Gastrocnemius medialis (tissue), 4 donors: ENCODE measurements around the gene RBMS3.

ENCODE experiments used
- CTCF ChIP-seq, 5 experiments: fragments of 450-650 bp in 3 of 5; fragments of 200-600 bp in 2 of 5; sonication (generic) in 2 of 5; IDR thresholded peaks in 4 of 5; conservative IDR thresholded peaks in 1 of 5; 1 replicate in 4 of 5; 2 replicates in 1 of 5; pipeline ENCODE4 v1.5.1; 2016 to 2019; ENCODE audit warnings: antibody characterized with exemption in 5 of 5, mild to moderate bottlenecking in 3 of 5, moderate library complexity in 3 of 5
- POLR2A ChIP-seq, 2 donors: fragments of 450-650 bp; IDR thresholded peaks; one replicate each; pipeline ENCODE4 v1.6.1; 2017; ENCODE audit warnings: antibody characterized with exemption in 2 of 2, mild to moderate bottlenecking in 2 of 2, moderate library complexity in 2 of 2

DNA sequence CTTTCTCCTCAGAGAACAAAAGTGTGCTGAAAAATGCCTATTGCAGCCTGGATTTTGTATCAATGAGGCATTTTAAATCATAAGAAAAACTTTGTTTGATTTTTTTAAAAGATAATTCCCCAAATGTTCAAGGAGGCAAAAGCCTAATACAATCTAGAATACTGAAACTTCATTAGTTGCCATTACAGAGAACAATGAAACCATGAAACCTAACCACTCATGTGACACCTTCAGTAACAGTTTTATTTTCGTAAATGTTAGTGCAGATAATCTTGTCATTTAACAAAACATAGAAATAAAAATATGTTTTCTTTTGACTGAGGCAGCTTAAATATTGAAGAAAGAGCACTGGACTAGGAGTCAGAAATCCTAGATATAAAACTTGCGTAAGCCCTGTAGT lies 655.9 kb downstream of the RBMS3 start:
- TF ChIP-seq POLR2A (IDR thresholded peaks at IDR 0.05) (no peak), CTCF (IDR thresholded peaks at IDR 0.05 in 4 of 5, conservative IDR thresholded peaks at IDR 0.05 in 1 of 5) (no peak)
